Neural progenitor cell (in vitro differentiated cells): ENCODE data around the gene MYOM3. TPM values are rescaled to one million over a fixed set of nuclear protein-coding genes. Genes with fewer than 3 reads are reported as not detected.
A peak's percentile ranks its signal among the peaks of the same experiment; 100 is the strongest.

Experiments used
- DNase-seq: peaks from one replicate; pipeline ENCODE4 v3.0.0-alpha.2; 2016; ENCODE audit warnings: low spot score
- H2AFZ ChIP-seq: fragments of 200-600 bp; sonication (generic); replicated peaks from 2 replicates; pipeline ENCODE4 v1.6.1; 2016; ENCODE audit warnings: antibody characterized with exemption
- H3F3A ChIP-seq: fragments of 200-600 bp; sonication (generic); 2 replicates; pipeline ENCODE4 v1.6.1; 2016; ENCODE audit warnings: antibody characterized with exemption, low read depth
- H3K27ac ChIP-seq: fragments of 200-600 bp; sonication (generic); 2 replicates; pipeline ENCODE4 v1.5.1; 2016; ENCODE audit warnings: mild to moderate bottlenecking
- H3K27me3 ChIP-seq: fragments of 200-600 bp; sonication (generic); 2 replicates; pipeline ENCODE4 v1.6.1; 2016; ENCODE audit warnings: mild to moderate bottlenecking, moderate library complexity
- H3K36me3 ChIP-seq: fragments of 200-600 bp; sonication (generic); 2 replicates; pipeline ENCODE4 v1.5.1; 2016
- H3K4me1 ChIP-seq: fragments of 200-600 bp; sonication (generic); 2 replicates; pipeline ENCODE4 v1.6.1; 2016; ENCODE audit warnings: mixed run types
- H3K4me2 ChIP-seq: fragments of 200-600 bp; sonication (generic); 2 replicates; pipeline ENCODE4 v1.6.1; 2016
- H3K4me3 ChIP-seq: fragments of 200-600 bp; sonication (generic); 2 replicates; pipeline ENCODE4 v1.5.1; 2016
- H3K79me2 ChIP-seq: fragments of 200-600 bp; sonication (generic); 2 replicates; pipeline ENCODE4 v1.6.1; 2016; ENCODE audit warnings: low read depth
- H3K9ac ChIP-seq: fragments of 200-600 bp; sonication (generic); 2 replicates; pipeline ENCODE4 v1.6.1; 2016
- H3K9me3 ChIP-seq: fragments of 200-600 bp; sonication (generic); 2 replicates; pipeline ENCODE4 v1.5.1; 2016; ENCODE audit warnings: low read depth
- H4K20me1 ChIP-seq: fragments of 200-600 bp; sonication (generic); 2 replicates; pipeline ENCODE4 v1.6.1; 2016; ENCODE audit warnings: low read depth
- H3K27ac Mint-ChIP-seq: 3 replicates; pipeline ENCODE4 v1.8.0; 2021; ENCODE audit warnings: mixed read lengths
- H3K27me3 Mint-ChIP-seq: 2 replicates; pipeline ENCODE4 v1.8.0; 2022; ENCODE audit warnings: low read depth, mild to moderate bottlenecking, inconsistent platforms, moderate library complexity, mixed read lengths; ENCODE audit not compliant: insufficient read depth
- H3K36me3 Mint-ChIP-seq: 3 replicates; pipeline ENCODE4 v1.8.0; 2021; ENCODE audit warnings: mixed read lengths
- H3K4me1 Mint-ChIP-seq: 3 replicates; pipeline ENCODE4 v1.8.0; 2021; ENCODE audit warnings: mixed read lengths
- H3K4me3 Mint-ChIP-seq: 3 replicates; pipeline ENCODE4 v1.8.0; 2021; ENCODE audit warnings: mild to moderate bottlenecking, moderate library complexity, mixed read lengths
- H3K9me3 Mint-ChIP-seq: 3 replicates; pipeline ENCODE4 v1.8.0; 2020; ENCODE audit warnings: mixed read lengths
- CTCF ChIP-seq: fragments of 200-600 bp; sonication (generic); IDR thresholded peaks from 2 replicates; pipeline ENCODE4 v1.5.1; 2017; ENCODE audit warnings: antibody characterized with exemption, mild to moderate bottlenecking
- EZH2 ChIP-seq: fragments of 200-600 bp; sonication (generic); IDR thresholded peaks from 2 replicates; pipeline ENCODE4 v1.6.1; 2017; ENCODE audit warnings: antibody characterized with exemption, mild to moderate bottlenecking, moderate library complexity
- EZH2phosphoT487 ChIP-seq: fragments of 200-600 bp; sonication (generic); IDR thresholded peaks from 2 replicates; pipeline ENCODE4 v1.6.1; 2017; ENCODE audit warnings: antibody characterized with exemption
- total RNA-seq: library from RNA; depleted of rRNA; stranded (reverse); fragments of >200 nt; gene quantifications from 2 replicates; pipeline ENCODE4 v1.2.3, GENCODE V29; 2015; ENCODE audit warnings: low replicate concordance

MYOM3 gene
- total RNA-seq, 1 donor from 2014 or later, result not detected

- H2AFZ ChIP-seq, result no peak overlapping the region
- Mint-ChIP-seq H3K4me1 (peaks cover 10% of the 10 kb centered on the region), H3K36me3 (no peaks in the 10 kb centered on the region), H3K27ac (no peak overlapping the region), H3K9me3 (no peaks in the 10 kb centered on the region), H3K4me3 (no peak overlapping the region), H3K27me3 (no peaks in the 10 kb centered on the region)
- H4K20me1 ChIP-seq, result no peaks in the 10 kb centered on the region
- H3K27ac ChIP-seq, result no peak overlapping the region
- no peak for DNase-seq
- H3K4me3 ChIP-seq, result no peak overlapping the region
- TF ChIP-seq EZH2phosphoT487, result no peak
- TF ChIP-seq EZH2, result no peak
- no peak for TF ChIP-seq CTCF
- no peaks in the 10 kb centered on the region for H3F3A ChIP-seq
- no peaks in the 10 kb centered on the region for H3K9me3 ChIP-seq
- no peak overlapping the region for H3K9ac ChIP-seq
- no peaks in the 10 kb centered on the region for H3K36me3 ChIP-seq
- no peaks in the 10 kb centered on the region for H3K79me2 ChIP-seq
- no peak overlapping the region for H3K4me2 ChIP-seq
- H3K4me1 ChIP-seq, result no peaks in the 10 kb centered on the region
- H3K27me3 ChIP-seq, result no peaks in the 10 kb centered on the region
Observed at GRCh38 chr1:24124980-24125379, 13.0 kb upstream of the MYOM3 start.

- H3K9me3 ChIP-seq, result no peaks in the 10 kb centered on the region
- no peaks in the 10 kb centered on the region for H3K4me1 ChIP-seq
- TF ChIP-seq CTCF (no peak), EZH2phosphoT487 (no peak), EZH2 (no peak)
- no peaks in the 10 kb centered on the region for H3K27me3 ChIP-seq
- no peak overlapping the region for H3K4me3 Mint-ChIP-seq
- no peaks in the 10 kb centered on the region for H3K27me3 Mint-ChIP-seq
- H3K27ac ChIP-seq, result no peak overlapping the region
- H4K20me1 ChIP-seq, result no peaks in the 10 kb centered on the region
- H3K36me3 ChIP-seq, result no peaks in the 10 kb centered on the region
- no peak for DNase-seq
- H3K9ac ChIP-seq, result no peak overlapping the region
- H3K36me3 Mint-ChIP-seq, result no peaks in the 10 kb centered on the region
- H3K4me2 ChIP-seq, result no peak overlapping the region
- no peaks in the 10 kb centered on the region for H3K9me3 Mint-ChIP-seq
- H3K4me1 Mint-ChIP-seq, result peaks cover 10% of the 10 kb centered on the region
- no peak overlapping the region for H2AFZ ChIP-seq
- no peak overlapping the region for H3K4me3 ChIP-seq
- H3K79me2 ChIP-seq, result no peaks in the 10 kb centered on the region
- no peaks in the 10 kb centered on the region for H3F3A ChIP-seq
- no peak overlapping the region for H3K27ac Mint-ChIP-seq
Observed at GRCh38 chr1:24123611-24124010, 11.7 kb upstream of the MYOM3 start.

GRCh38 chr1:24122776-24123175, 10.8 kb upstream of the MYOM3 start:
- H3K9me3 ChIP-seq, result no peaks in the 10 kb centered on the region
- H3F3A ChIP-seq, result no peaks in the 10 kb centered on the region
- H3K27me3 ChIP-seq, result no peaks in the 10 kb centered on the region
- H3K4me3 Mint-ChIP-seq, result no peak overlapping the region
- H3K9ac ChIP-seq, result no peak overlapping the region
- no peak for DNase-seq
- H2AFZ ChIP-seq, result no peak overlapping the region
- H3K9me3 Mint-ChIP-seq, result no peaks in the 10 kb centered on the region
- H3K4me1 Mint-ChIP-seq, result peaks cover 10% of the 10 kb centered on the region
- no peaks in the 10 kb centered on the region for H3K36me3 Mint-ChIP-seq
- no peak for TF ChIP-seq CTCF
- TF ChIP-seq EZH2, result no peak
- TF ChIP-seq EZH2phosphoT487, result no peak
- H4K20me1 ChIP-seq, result no peaks in the 10 kb centered on the region
- H3K27ac ChIP-seq, result no peak overlapping the region
- no peaks in the 10 kb centered on the region for H3K4me1 ChIP-seq
- H3K27me3 Mint-ChIP-seq, result no peaks in the 10 kb centered on the region
- no peak overlapping the region for H3K4me3 ChIP-seq
- H3K79me2 ChIP-seq, result no peaks in the 10 kb centered on the region
- no peak overlapping the region for H3K27ac Mint-ChIP-seq
- H3K4me2 ChIP-seq, result no peak overlapping the region
- H3K36me3 ChIP-seq, result no peaks in the 10 kb centered on the region

GRCh38 chr1:24121406-24121805, 9.5 kb upstream of the MYOM3 start:
- no peak overlapping the region for H3K4me3 ChIP-seq
- no peaks in the 10 kb centered on the region for H3K27me3 Mint-ChIP-seq
- no peak for DNase-seq
- H3K27ac ChIP-seq, result no peak overlapping the region
- H3K79me2 ChIP-seq, result no peaks in the 10 kb centered on the region
- no peak overlapping the region for H3K4me2 ChIP-seq
- peak overlapping the region; percentile 78 for H3K27ac Mint-ChIP-seq
- no peak overlapping the region for H2AFZ ChIP-seq
- H3K9me3 ChIP-seq, result no peaks in the 10 kb centered on the region
- no peaks in the 10 kb centered on the region for H3K9me3 Mint-ChIP-seq
- H3F3A ChIP-seq, result no peaks in the 10 kb centered on the region
- H3K27me3 ChIP-seq, result no peaks in the 10 kb centered on the region
- H3K4me1 Mint-ChIP-seq, result peaks cover 10% of the 10 kb centered on the region
- no peak overlapping the region for H3K9ac ChIP-seq
- TF ChIP-seq CTCF, result no peak
- no peak for TF ChIP-seq EZH2phosphoT487
- no peak for TF ChIP-seq EZH2
- H3K4me3 Mint-ChIP-seq, result no peak overlapping the region
- H3K36me3 Mint-ChIP-seq, result no peaks in the 10 kb centered on the region
- no peaks in the 10 kb centered on the region for H4K20me1 ChIP-seq
- H3K4me1 ChIP-seq, result no peaks in the 10 kb centered on the region
- H3K36me3 ChIP-seq, result no peaks in the 10 kb centered on the region
